GOT3 (cell line): ENCODE results near the gene ACTL8.

Source experiments
- DNase-seq: peaks from one replicate; lab custom pipeline; 2025; ENCODE audit warnings: mixed read lengths; lab: John Stamatoyannopoulos, UW

The ACTL8 gene

GRCh38 chr1:17805869-17806684 is 50.9 kb downstream of the ACTL8 start:
- no peak for DNase-seq

- DNase-seq = no peak
Observed at GRCh38 chr1:17808816-17809215, 53.7 kb downstream of the ACTL8 start.

GRCh38 chr1:17810668-17811067 is 55.5 kb downstream of the ACTL8 start:
- DNase-seq = no peak

GRCh38 chr1:17816511-17816910 is 61.4 kb downstream of the ACTL8 start:
- DNase-seq = no peak

GRCh38 chr1:17819129-17819802 is 64.1 kb downstream of the ACTL8 start:
- DNase-seq = no peak

- no peak for DNase-seq
Observed at GRCh38 chr1:17820198-17820597, 65.1 kb downstream of the ACTL8 start.

- no peak for DNase-seq
Observed at GRCh38 chr1:17822741-17823426, 67.8 kb downstream of the ACTL8 start.

- DNase-seq = peak; percentile 53
Observed at GRCh38 chr1:17825273-17826164, 70.4 kb downstream of the ACTL8 start.

- DNase-seq = peak; percentile 53
Observed at GRCh38 chr1:17826165-17826488, 71.0 kb downstream of the ACTL8 start.

GRCh38 chr1:17828991-17829390 is 73.9 kb downstream of the ACTL8 start:
- no peak for DNase-seq

GRCh38 chr1:17829579-17829978 is 74.4 kb downstream of the ACTL8 start:
- no peak for DNase-seq

- peak; percentile 15 for DNase-seq
Observed at GRCh38 chr1:17831597-17831996, 76.5 kb downstream of the ACTL8 start.

- no peak for DNase-seq
Observed at GRCh38 chr1:17833661-17834501, 78.7 kb downstream of the ACTL8 start.

GRCh38 chr1:17834561-17835100 is 79.5 kb downstream of the ACTL8 start:
- DNase-seq = no peak

GRCh38 chr1:17837233-17838030 is 82.3 kb downstream of the ACTL8 start:
- no peak for DNase-seq

GRCh38 chr1:17839641-17840196 is 84.6 kb downstream of the ACTL8 start:
- DNase-seq = no peak

- no peak for DNase-seq
Observed at GRCh38 chr1:17841944-17842343, 86.8 kb downstream of the ACTL8 start.

- DNase-seq = no peak
Observed at GRCh38 chr1:17842686-17843085, 87.6 kb downstream of the ACTL8 start.

GRCh38 chr1:17844185-17844826 is 89.2 kb downstream of the ACTL8 start:
- DNase-seq = no peak
